Mucosa of stomach (tissue), 1 donor: ENCODE measurements around the gene RAB18.
A peak's percentile ranks its signal among the peaks of the same experiment; 100 is the strongest.
"Not testable (repeated sequence)": the region's sequence is repeated elsewhere in the genome, so short reads cannot be mapped to it uniquely, and the experiment has no call there.

Experiments
- H3K27me3 ChIP-seq: one replicate; pipeline ENCODE4 v1.7.0; 2013; ENCODE audit warnings: mild to moderate bottlenecking, low read length; ENCODE audit not compliant: control insufficient read depth, insufficient read depth
- H3K36me3 ChIP-seq: one replicate; pipeline ENCODE4 v1.7.0; 2013; ENCODE audit warnings: low read length; ENCODE audit not compliant: control insufficient read depth, insufficient read depth
- H3K4me1 ChIP-seq: one replicate; pipeline ENCODE4 v1.7.0; 2013; ENCODE audit warnings: mild to moderate bottlenecking, low read length; ENCODE audit not compliant: control insufficient read depth, insufficient read depth
- H3K4me3 ChIP-seq: one replicate; pipeline ENCODE4 v1.7.0; 2013; ENCODE audit warnings: low read length
- H3K9ac ChIP-seq: one replicate; pipeline ENCODE4 v1.7.0; 2013; ENCODE audit warnings: mild to moderate bottlenecking, low read length, moderate library complexity
- H3K9me3 ChIP-seq: one replicate; pipeline ENCODE4 v1.7.0; 2013; ENCODE audit warnings: mild to moderate bottlenecking, low read length, moderate library complexity; ENCODE audit not compliant: control insufficient read depth
- donor health status: Pancreatic carcinoma.

The RAB18 gene

GRCh38 chr10:27504007-27504807 is at the start of gene RAB18:
Gene RAB18, plus strand, starts transcription at chr10:27504304. Its CDS starts 66 bp downstream, at chr10:27504370.
- Histone ChIP-seq H3K4me3 (peak within 1 kb of the TSS; percentile 75), H3K27me3 (no peaks in the 10 kb centered on the region), H3K9ac (peak within 1 kb of the TSS; percentile 97), H3K36me3 (no peaks in the 10 kb centered on the region), H3K9me3 (no peaks in the 10 kb centered on the region), H3K4me1 (peaks cover 6% of the 10 kb centered on the region)

GRCh38 chr10:27454837-27455236 is 49.3 kb upstream of the RAB18 start:
- Histone ChIP-seq H3K4me1 (no peaks in the 10 kb centered on the region), H3K4me3 (no peak overlapping the region), H3K9ac (no peak overlapping the region), H3K36me3 (no peaks in the 10 kb centered on the region), H3K27me3 (no peaks in the 10 kb centered on the region), H3K9me3 (no peaks in the 10 kb centered on the region)

GRCh38 chr10:27457261-27457945 is 46.7 kb upstream of the RAB18 start:
- H3K9ac ChIP-seq, result no peak overlapping the region
- no peaks in the 10 kb centered on the region for H3K36me3 ChIP-seq
- no peaks in the 10 kb centered on the region for H3K27me3 ChIP-seq
- H3K9me3 ChIP-seq, result no peaks in the 10 kb centered on the region
- no peak overlapping the region for H3K4me3 ChIP-seq
- H3K4me1 ChIP-seq, result no peaks in the 10 kb centered on the region

GRCh38 chr10:27457966-27458365 is 46.1 kb upstream of the RAB18 start:
- Histone ChIP-seq H3K27me3 (no peaks in the 10 kb centered on the region), H3K9ac (no peak overlapping the region), H3K4me3 (no peak overlapping the region), H3K4me1 (no peaks in the 10 kb centered on the region), H3K9me3 (no peaks in the 10 kb centered on the region), H3K36me3 (no peaks in the 10 kb centered on the region)

- Histone ChIP-seq H3K36me3 (no peaks in the 10 kb centered on the region), H3K9ac (no peak overlapping the region)
These were observed 42.8 kb upstream of the RAB18 start for GRCh38 chr10:27461312-27461711.

GRCh38 chr10:27463961-27464360 is 40.1 kb upstream of the RAB18 start:
- Histone ChIP-seq H3K9ac (no peak overlapping the region), H3K36me3 (no peaks in the 10 kb centered on the region), H3K9me3 (no peaks in the 10 kb centered on the region), H3K27me3 (no peaks in the 10 kb centered on the region), H3K4me1 (no peaks in the 10 kb centered on the region), H3K4me3 (no peak overlapping the region)

More at GRCh38 chr10:27461312-27461711, 42.8 kb upstream of the RAB18 start:
- Histone ChIP-seq H3K27me3 (no peaks in the 10 kb centered on the region), H3K4me1 (no peaks in the 10 kb centered on the region), H3K9me3 (no peaks in the 10 kb centered on the region), H3K4me3 (no peak overlapping the region)

GRCh38 chr10:27464993-27465392 is 39.1 kb upstream of the RAB18 start:
- Histone ChIP-seq H3K36me3 (no peaks in the 10 kb centered on the region), H3K9ac (no peak overlapping the region), H3K27me3 (no peaks in the 10 kb centered on the region), H3K4me3 (no peak overlapping the region), H3K9me3 (no peaks in the 10 kb centered on the region), H3K4me1 (no peaks in the 10 kb centered on the region)

GRCh38 chr10:27465596-27465995 is 38.5 kb upstream of the RAB18 start:
- not testable (repeated sequence) for H3K9ac ChIP-seq, H3K4me1 ChIP-seq, H3K27me3 ChIP-seq, H3K4me3 ChIP-seq, H3K9me3 ChIP-seq, H3K36me3 ChIP-seq

- no peaks in the 10 kb centered on the region for H3K27me3 ChIP-seq
- H3K9ac ChIP-seq, result no peak overlapping the region
- H3K4me3 ChIP-seq, result no peak overlapping the region
- H3K36me3 ChIP-seq, result no peaks in the 10 kb centered on the region
- H3K9me3 ChIP-seq, result no peaks in the 10 kb centered on the region
- no peaks in the 10 kb centered on the region for H3K4me1 ChIP-seq
These were observed 33.2 kb upstream of the RAB18 start for GRCh38 chr10:27470885-27471284.

- Histone ChIP-seq H3K4me3 (no peak overlapping the region), H3K4me1 (no peaks in the 10 kb centered on the region), H3K27me3 (no peaks in the 10 kb centered on the region), H3K9ac (no peak overlapping the region), H3K9me3 (no peaks in the 10 kb centered on the region), H3K36me3 (no peaks in the 10 kb centered on the region)
These were observed 29.4 kb upstream of the RAB18 start for GRCh38 chr10:27474741-27475140.

- H3K36me3 ChIP-seq, result no peaks in the 10 kb centered on the region
- H3K4me3 ChIP-seq, result no peak overlapping the region
- no peaks in the 10 kb centered on the region for H3K9me3 ChIP-seq
- H3K9ac ChIP-seq, result no peak overlapping the region
- no peaks in the 10 kb centered on the region for H3K4me1 ChIP-seq
- H3K27me3 ChIP-seq, result no peaks in the 10 kb centered on the region
These were observed 25.1 kb upstream of the RAB18 start for GRCh38 chr10:27479016-27479415.

- Histone ChIP-seq H3K4me3 (no peak overlapping the region), H3K9ac (no peak overlapping the region), H3K36me3 (no peaks in the 10 kb centered on the region), H3K27me3 (no peaks in the 10 kb centered on the region), H3K4me1 (no peaks in the 10 kb centered on the region), H3K9me3 (no peaks in the 10 kb centered on the region)
These were observed 22.6 kb upstream of the RAB18 start for GRCh38 chr10:27481486-27481885.
